ENCODE data around the gene PROSER3. TPM values are rescaled to one million over a fixed set of nuclear protein-coding genes. Genes with fewer than 3 reads are reported as not detected.
A peak's percentile ranks its signal among the peaks of the same experiment; 100 is the strongest.
"Not testable (repeated sequence)": the region's sequence is repeated elsewhere in the genome, so short reads cannot be mapped to it uniquely, and the experiment has no call there.

Gene PROSER3
- total RNA-seq, 1 donor from 2014 or later, result 7.7 TPM

- DNase-seq (ENCODE audit: low read depth), result no peak
These were observed 32.3 kb downstream of the PROSER3 start for GRCh38 chr19:35789978-35790944.

GRCh38 chr19:35790981-35791813, 33.2 kb downstream of the PROSER3 start:
- no peak for DNase-seq (ENCODE audit: low read depth)

- no peak for DNase-seq (ENCODE audit: low read depth)
These were observed 33.9 kb downstream of the PROSER3 start for GRCh38 chr19:35791814-35792279.

GRCh38 chr19:35792312-35792711, 34.3 kb downstream of the PROSER3 start:
- DNase-seq (ENCODE audit: low read depth), result no peak

- DNase-seq (ENCODE audit: low read depth), result no peak
These were observed 34.9 kb downstream of the PROSER3 start for GRCh38 chr19:35792888-35793287.

GRCh38 chr19:35793381-35794165, 35.6 kb downstream of the PROSER3 start:
- no peak for DNase-seq (ENCODE audit: low read depth)

GRCh38 chr19:35795564-35795963, 37.6 kb downstream of the PROSER3 start:
- not testable (repeated sequence) for DNase-seq (ENCODE audit: low read depth)

GRCh38 chr19:35796645-35797542, 38.9 kb downstream of the PROSER3 start:
- DNase-seq (ENCODE audit: low read depth), result no peak

GRCh38 chr19:35797663-35798062, 39.7 kb downstream of the PROSER3 start:
- DNase-seq (ENCODE audit: low read depth), result no peak

- DNase-seq (ENCODE audit: low read depth), result no peak
These were observed 43.9 kb downstream of the PROSER3 start for GRCh38 chr19:35801828-35802227.

GRCh38 chr19:35805526-35806102, 47.6 kb downstream of the PROSER3 start:
- DNase-seq (ENCODE audit: low read depth), result no peak

- DNase-seq (ENCODE audit: low read depth), result no peak
These were observed 48.6 kb downstream of the PROSER3 start for GRCh38 chr19:35806597-35806996.

GRCh38 chr19:35807633-35808032, 49.7 kb downstream of the PROSER3 start:
- DNase-seq (ENCODE audit: low read depth), result no peak

- no peak for DNase-seq (ENCODE audit: low read depth)
These were observed 53.6 kb downstream of the PROSER3 start for GRCh38 chr19:35811317-35812219.

- DNase-seq (ENCODE audit: low read depth), result peak; percentile 42
These were observed 54.5 kb downstream of the PROSER3 start, which contains the start of gene PRODH2 for GRCh38 chr19:35812220-35813042. PRODH2 (minus strand) TSS chr19:35812845; CDS start chr19:35812805, 40 bp downstream.

GRCh38 chr19:35813043-35813890, 55.3 kb downstream of the PROSER3 start:
- no peak for DNase-seq (ENCODE audit: low read depth)

- no peak for DNase-seq (ENCODE audit: low read depth)
These were observed 58.3 kb downstream of the PROSER3 start for GRCh38 chr19:35816262-35816661.

Data from renal cortical epithelial cell (primary cell).